SU-DHL-6 (cell line): ENCODE results near the gene CRYGN.

Experiments
- H2AFZ ChIP-seq: fragments of 200-600 bp; sonication (generic); 2 replicates; pipeline ENCODE4 v1.6.1; 2014; ENCODE audit warnings: low read depth, mild to moderate bottlenecking, moderate library complexity, mixed read lengths, antibody characterized with exemption, low read length; ENCODE audit not compliant: severe bottlenecking
- H3F3A ChIP-seq: fragments of 200-600 bp; shearing (Covaris generic); 2 replicates; pipeline ENCODE4 v1.6.0; 2016; ENCODE audit warnings: antibody characterized with exemption, mild to moderate bottlenecking; ENCODE audit not compliant: insufficient read depth
- H3K27ac ChIP-seq: fragments of 200-600 bp; sonication (generic); 2 replicates; pipeline ENCODE4 v1.5.1; 2016; ENCODE audit warnings: low read depth, mild to moderate bottlenecking, low read length, moderate library complexity, mixed read lengths
- H3K27me3 ChIP-seq: fragments of 200-600 bp; sonication (generic), shearing (Covaris generic); 2 replicates; pipeline ENCODE4 v1.6.0; 2014; ENCODE audit warnings: mild to moderate bottlenecking, low read length
- H3K36me3 ChIP-seq: fragments of 200-600 bp; sonication (generic); 2 replicates; pipeline ENCODE4 v1.6.1; 2014; ENCODE audit warnings: mild to moderate bottlenecking, low read length, mixed read lengths
- H3K4me2 ChIP-seq: fragments of 300-600, 200-600 bp; shearing (Covaris generic), sonication (generic); 2 replicates; pipeline ENCODE4 v1.6.0; 2014; ENCODE audit warnings: low read length, low read depth, mild to moderate bottlenecking; ENCODE audit not compliant: poor library complexity, severe bottlenecking
- H3K4me3 ChIP-seq: fragments of 200-600 bp; sonication (generic); 2 replicates; pipeline ENCODE4 v1.5.1; 2014; ENCODE audit warnings: antibody characterized with exemption, low read length, mild to moderate bottlenecking, mixed read lengths; ENCODE audit not compliant: insufficient read depth, poor library complexity, severe bottlenecking
- H3K79me2 ChIP-seq: fragments of 200-600 bp; sonication (generic); 2 replicates; pipeline ENCODE4 v1.6.1; 2014; ENCODE audit warnings: mild to moderate bottlenecking, low read length, moderate library complexity; ENCODE audit not compliant: insufficient read depth
- H3K9ac ChIP-seq: fragments of 200-600 bp; sonication (generic); 2 replicates; pipeline ENCODE4 v1.7.0; 2014; ENCODE audit warnings: mild to moderate bottlenecking, low read length
- H3K9me2 ChIP-seq: fragments of 200-600 bp; sonication (generic); replicated peaks from 2 replicates; pipeline ENCODE4 v1.6.1; 2014; ENCODE audit warnings: low read length; ENCODE audit not compliant: insufficient read depth
- H3K9me3 ChIP-seq: fragments of 200-600 bp; sonication (generic); 2 replicates; pipeline ENCODE4 v1.6.1; 2014; ENCODE audit warnings: low read length, mixed read lengths; ENCODE audit not compliant: insufficient read depth
- H4K20me1 ChIP-seq: fragments of 200-600 bp; sonication (generic); 2 replicates; pipeline ENCODE4 v1.6.1; 2014; ENCODE audit warnings: low read depth, mild to moderate bottlenecking, antibody characterized with exemption, low read length, moderate library complexity, mixed read lengths
- CTCF ChIP-seq: fragments of 200-600 bp; sonication (generic); IDR thresholded peaks from one replicate; pipeline ENCODE4 v1.5.1; 2017; ENCODE audit warnings: antibody characterized with exemption, mild to moderate bottlenecking, low read length, moderate library complexity; ENCODE audit not compliant: insufficient read depth, poor library complexity, severe bottlenecking
- EZH2phosphoT487 ChIP-seq: fragments of 200-600 bp; sonication (generic), shearing (Covaris generic); conservative IDR thresholded peaks from 2 replicates; pipeline ENCODE4 v1.6.1; 2018; ENCODE audit warnings: mild to moderate bottlenecking, antibody characterized with exemption, low read length, moderate library complexity, mixed read lengths

CRYGN gene

GRCh38 chr7:151454305-151454704 is 14.4 kb upstream of the CRYGN start:
- Histone ChIP-seq H2AFZ (no peak overlapping the region), H3K27ac (no peak overlapping the region), H3F3A (no peaks in the 10 kb centered on the region), H3K9me2 (no peaks in the 10 kb centered on the region), H3K4me3 (no peak overlapping the region), H3K4me2 (no peak overlapping the region), H3K27me3 (no peaks in the 10 kb centered on the region), H3K9ac (no peak overlapping the region), H3K36me3 (no peaks in the 10 kb centered on the region), H3K79me2 (no peaks in the 10 kb centered on the region), H4K20me1 (no peaks in the 10 kb centered on the region), H3K9me3 (no peaks in the 10 kb centered on the region)
- TF ChIP-seq EZH2phosphoT487 = no peak
- no peak for TF ChIP-seq CTCF

GRCh38 chr7:151453326-151453791 is 13.4 kb upstream of the CRYGN start:
- no peak overlapping the region for H3K9ac ChIP-seq
- no peaks in the 10 kb centered on the region for H3K27me3 ChIP-seq
- no peaks in the 10 kb centered on the region for H3K36me3 ChIP-seq
- no peak overlapping the region for H3K27ac ChIP-seq
- no peaks in the 10 kb centered on the region for H3F3A ChIP-seq
- H4K20me1 ChIP-seq = no peaks in the 10 kb centered on the region
- TF ChIP-seq CTCF (no peak), EZH2phosphoT487 (no peak)
- H3K4me2 ChIP-seq = no peak overlapping the region
- H3K4me3 ChIP-seq = no peak overlapping the region
- no peak overlapping the region for H2AFZ ChIP-seq
- H3K79me2 ChIP-seq = no peaks in the 10 kb centered on the region
- no peaks in the 10 kb centered on the region for H3K9me2 ChIP-seq
- H3K9me3 ChIP-seq = no peaks in the 10 kb centered on the region

- Histone ChIP-seq H3K9ac (no peak overlapping the region), H3K36me3 (no peaks in the 10 kb centered on the region), H4K20me1 (no peaks in the 10 kb centered on the region), H3K4me3 (no peak overlapping the region), H3K9me2 (no peaks in the 10 kb centered on the region), H3K27me3 (no peaks in the 10 kb centered on the region), H3K9me3 (no peaks in the 10 kb centered on the region), H3K27ac (no peak overlapping the region), H3K4me2 (no peak overlapping the region), H3K79me2 (no peaks in the 10 kb centered on the region), H2AFZ (no peak overlapping the region), H3F3A (no peaks in the 10 kb centered on the region)
- TF ChIP-seq EZH2phosphoT487 (no peak), CTCF (no peak)
Observed at GRCh38 chr7:151452680-151453325, 12.9 kb upstream of the CRYGN start.
